ENCODE results near the gene PCSK1. TPM values are rescaled to one million over a fixed set of nuclear protein-coding genes. Genes with fewer than 3 reads are reported as not detected.

The PCSK1 gene
- total RNA-seq, 1 experiment from 2014 or later: not detected

- H3K27ac ChIP-seq (ENCODE audit: low read length): no peak overlapping the region
- DNase-seq (ENCODE audit: low read depth, low spot score) (peak; percentile 79), ATAC-seq (peak; percentile 98)
- no peaks in the 10 kb centered on the region for H3K9me3 ChIP-seq (ENCODE audit: control insufficient read depth, insufficient read depth, low read depth, low read length)
- CTCF ChIA-PET: interaction anchor here (1.1 to 1.7 kb wide), 3 partner anchors 8 to 357 kb away, joined by 3 to 12 read pairs (median 4); no protein-coding TSS in a partner anchor
- TF ChIP-seq CTCF (IDR thresholded peaks at IDR 0.05) (peak; percentile 65; the same call in 1 of the 2 replicates), POLR2AphosphoS5 (IDR thresholded peaks at IDR 0.05; ENCODE audit: low read depth, low read length) (no peak)
- intact Hi-C loops (cut with micrococcal nuclease; ENCODE audit: unreplicated experiment) (loop anchor here (1.0 kb wide), 1 partner anchor 256 kb away; no protein-coding TSS in a partner anchor), in situ Hi-C loops (cut with HindIII; ENCODE audit: low pct_unique_long_range_greater_than_20kb, low sequenced_read_pairs) (no loop called here)
- no peak overlapping the region for H3K4me3 ChIP-seq (ENCODE audit: low read depth in 2 of 2, low read length in 2 of 2)
- no peaks in the 10 kb centered on the region for H3K4me1 ChIP-seq (ENCODE audit: control insufficient read depth, insufficient read depth, low read length)
- POLR2A ChIA-PET: no interaction called here
- H3K27me3 ChIP-seq (ENCODE audit: control insufficient read depth, insufficient read depth, low read length): no peaks in the 10 kb centered on the region; the same call in 1 of the 2 replicates
- no TSS peak for BruUV-seq (replicated peaks)
- H3K36me3 ChIP-seq (ENCODE audit: control insufficient read depth, insufficient read depth, low read length): no peaks in the 10 kb centered on the region
Observed at GRCh38 chr5:96344678-96345577, 88.1 kb downstream of the PCSK1 start.

- in situ Hi-C loops (cut with HindIII; ENCODE audit: low pct_unique_long_range_greater_than_20kb, low sequenced_read_pairs): no loop called here
- no peak for ATAC-seq
- no peaks in the 10 kb centered on the region for H3K36me3 ChIP-seq (ENCODE audit: control insufficient read depth, insufficient read depth, low read length)
Observed at GRCh38 chr5:96343094-96343493, 90.0 kb downstream of the PCSK1 start.

More at GRCh38 chr5:96343094-96343493, 90.0 kb downstream of the PCSK1 start:
- no peaks in the 10 kb centered on the region; the same call in 1 of the 2 replicates for H3K27me3 ChIP-seq (ENCODE audit: control insufficient read depth, insufficient read depth, low read length)
- H3K27ac ChIP-seq (ENCODE audit: low read length): no peak overlapping the region
- no TSS peak for BruUV-seq (replicated peaks)
- no peak for DNase-seq (ENCODE audit: low read depth, low spot score)
- intact Hi-C loops (cut with micrococcal nuclease; ENCODE audit: unreplicated experiment): no loop called here
- CTCF ChIA-PET: interaction anchor here (1.4 to 1.6 kb wide), 2 partner anchors 258 to 259 kb away, joined by 3 to 4 read pairs; no protein-coding TSS in a partner anchor
- no peak overlapping the region for H3K4me3 ChIP-seq (ENCODE audit: low read depth in 2 of 2, low read length in 2 of 2)
- no peak for TF ChIP-seq TCF7L2 (IDR thresholded peaks at IDR 0.05; ENCODE audit: low read depth, low read length)
- no peak for TF ChIP-seq POLR2AphosphoS5 (IDR thresholded peaks at IDR 0.05; ENCODE audit: low read depth, low read length)
- no peak for TF ChIP-seq REST (IDR thresholded peaks at IDR 0.05; ENCODE audit: insufficient read depth in 1 of 2, low read depth in 2 of 2, low read length in 1 of 2)
- no peak for TF ChIP-seq SIN3A (IDR thresholded peaks at IDR 0.05; ENCODE audit: borderline replicate concordance, insufficient read depth, low read depth, low read length)
- no peak for TF ChIP-seq CTCF (IDR thresholded peaks at IDR 0.05)
- H3K4me1 ChIP-seq (ENCODE audit: control insufficient read depth, insufficient read depth, low read length): no peaks in the 10 kb centered on the region
- POLR2A ChIA-PET: no interaction called here
- no peaks in the 10 kb centered on the region for H3K9me3 ChIP-seq (ENCODE audit: control insufficient read depth, insufficient read depth, low read depth, low read length)

All from Panc1 (cell line).